DMS 273 (cell line): ENCODE results near the gene SEMA3A.

Experiments used
- DNase-seq: peaks from one replicate; lab custom pipeline; 2025; ENCODE audit not compliant: unreplicated experiment; lab: John Stamatoyannopoulos, UW

Gene SEMA3A

DNA sequence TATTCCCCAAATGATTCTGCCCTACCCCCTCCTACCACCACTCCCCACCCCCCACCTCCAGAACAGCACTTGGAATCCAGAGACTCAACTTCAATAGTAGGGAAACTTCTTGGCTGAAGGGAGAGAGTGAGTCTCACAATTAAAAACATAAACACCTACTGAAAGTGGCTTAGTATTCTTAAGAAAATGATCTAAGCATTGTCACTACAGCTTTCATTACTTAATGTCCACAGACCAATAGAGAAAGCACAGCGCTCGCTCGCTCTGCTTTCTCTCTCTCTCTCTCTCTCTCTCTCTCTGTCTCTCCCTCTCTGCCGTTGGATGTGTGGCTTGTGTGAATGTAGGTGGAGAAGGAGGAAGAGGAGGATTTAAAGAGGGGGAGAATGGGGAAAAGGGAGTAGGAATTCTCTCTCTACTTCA is 1.5 kb upstream of the SEMA3A start:
- DNase-seq: peak; percentile 59

DNA sequence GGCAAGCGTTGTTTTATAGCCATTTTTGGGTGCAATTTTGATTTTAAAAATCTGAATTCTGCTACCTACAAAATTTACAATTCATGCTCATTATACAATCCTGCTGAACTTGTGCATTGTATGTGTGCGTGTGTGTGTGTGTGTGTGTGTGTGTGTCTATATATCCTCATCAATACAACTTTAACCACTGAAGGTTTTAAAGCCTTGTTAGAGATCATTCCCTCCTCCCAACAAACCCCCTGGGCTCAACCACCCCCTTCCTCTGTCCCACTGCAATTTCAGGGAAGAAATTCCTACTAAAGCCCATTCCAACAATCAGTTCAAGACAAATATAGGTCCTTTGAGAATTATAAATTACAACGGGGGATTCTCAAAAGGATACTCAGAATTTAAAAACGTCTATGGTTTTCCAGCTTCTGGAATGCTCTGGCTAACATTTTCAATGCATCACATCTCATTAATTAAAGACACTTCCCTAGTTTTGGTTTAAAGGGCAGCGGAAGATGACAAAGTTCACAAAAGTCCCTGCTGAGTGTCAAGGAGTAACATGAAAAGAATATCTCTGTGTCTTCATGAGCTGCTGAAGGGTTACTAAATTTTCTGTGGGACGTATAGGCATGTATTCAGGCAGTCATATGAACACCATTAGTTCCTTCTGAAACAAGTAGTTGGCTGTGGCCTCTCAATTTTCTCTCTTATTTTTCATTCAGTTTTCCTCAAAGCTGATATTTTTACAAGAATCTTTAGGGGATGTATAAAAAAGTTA is 889 bp upstream of the SEMA3A start:
- DNase-seq: peak; percentile 42

DNA sequence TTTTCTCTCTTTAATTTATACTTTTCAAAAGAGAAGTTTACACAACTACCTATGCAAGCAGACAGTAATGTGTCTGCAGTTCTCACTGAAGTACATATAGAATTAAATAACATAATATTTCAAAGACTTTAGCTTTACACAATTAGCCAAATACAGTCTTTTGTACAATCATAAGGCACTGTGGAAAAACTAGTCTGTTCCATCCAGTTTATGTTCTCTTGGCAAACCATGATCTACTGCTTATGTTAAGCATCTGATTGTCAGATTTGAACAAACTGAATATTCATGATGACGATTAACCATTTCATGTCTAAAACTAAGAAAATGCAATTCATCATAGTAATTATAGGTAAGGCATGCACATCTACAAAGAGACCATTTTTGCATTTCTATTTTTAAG is 842 bp downstream of the SEMA3A start:
- peak; percentile 51 for DNase-seq

DNA sequence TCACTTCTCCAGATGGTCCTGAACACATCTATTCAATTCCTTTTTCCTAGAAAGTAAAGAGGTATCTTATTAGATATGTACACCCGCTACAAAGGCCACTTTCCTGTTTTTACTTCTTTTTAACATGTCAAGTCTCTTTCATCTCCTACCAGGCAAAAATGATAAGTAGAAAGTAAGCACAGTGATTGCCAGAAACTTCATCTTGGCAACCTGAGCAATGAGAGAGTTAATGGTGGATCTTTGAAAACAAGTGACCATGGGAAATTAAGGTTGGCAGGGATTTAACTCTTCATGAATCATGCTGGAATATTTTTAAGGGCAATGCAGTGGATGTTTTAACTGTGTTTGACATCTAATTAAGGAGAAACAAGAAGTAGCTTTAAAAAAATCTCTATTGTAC is 2.7 kb downstream of the SEMA3A start:
- DNase-seq: peak; percentile 55

DNA sequence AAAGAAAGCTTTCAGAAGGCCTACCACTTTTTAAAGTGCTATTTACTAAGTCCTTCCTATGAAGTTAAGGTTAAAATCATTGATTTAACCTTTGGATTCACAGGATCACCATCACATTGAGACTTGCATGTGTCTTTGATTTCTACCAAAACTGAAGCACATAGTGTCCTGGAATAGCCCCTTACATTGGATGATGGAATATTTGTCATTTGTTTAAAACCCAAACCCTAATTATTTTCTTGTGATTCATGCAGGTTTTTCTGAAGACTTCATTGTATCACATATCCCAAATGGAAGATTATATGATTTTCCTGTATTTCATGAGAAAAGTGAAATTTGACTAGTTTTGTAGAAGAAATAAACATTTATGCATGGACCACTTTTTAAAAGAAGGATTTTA is 3.3 kb downstream of the SEMA3A start:
- peak; percentile 25 for DNase-seq

DNA sequence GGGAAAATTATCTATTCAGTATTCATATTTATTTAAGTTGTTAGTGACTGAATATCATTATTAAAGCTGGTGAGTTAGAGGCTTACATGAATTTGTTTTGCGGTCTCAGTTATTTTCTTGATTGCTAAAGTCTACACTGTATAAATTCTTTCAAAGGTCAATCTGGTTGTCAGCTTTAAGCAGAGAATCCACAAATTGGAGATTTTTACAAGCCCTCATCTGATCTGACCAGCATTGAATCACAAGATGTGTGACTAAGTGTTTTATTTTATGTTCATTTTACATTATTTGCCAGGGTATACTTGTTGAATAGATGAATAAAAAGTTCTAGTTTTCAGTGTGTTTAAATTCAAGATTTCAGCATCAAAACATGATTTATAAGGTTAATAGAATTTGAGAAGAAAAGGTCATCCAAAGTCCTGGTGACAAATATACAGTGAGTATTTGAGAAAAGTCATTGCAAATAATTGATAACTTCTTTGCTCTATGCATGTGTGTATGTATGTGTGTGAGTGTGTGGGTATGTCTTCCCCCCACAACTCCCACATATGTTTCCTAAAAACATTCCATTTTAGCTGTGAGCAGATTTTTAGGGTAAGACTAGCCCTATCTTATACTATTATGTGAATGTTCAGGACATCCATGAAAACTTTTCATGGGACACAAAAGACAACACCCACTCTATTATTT is 4.4 kb downstream of the SEMA3A start:
- peak; percentile 37 for DNase-seq

DNA sequence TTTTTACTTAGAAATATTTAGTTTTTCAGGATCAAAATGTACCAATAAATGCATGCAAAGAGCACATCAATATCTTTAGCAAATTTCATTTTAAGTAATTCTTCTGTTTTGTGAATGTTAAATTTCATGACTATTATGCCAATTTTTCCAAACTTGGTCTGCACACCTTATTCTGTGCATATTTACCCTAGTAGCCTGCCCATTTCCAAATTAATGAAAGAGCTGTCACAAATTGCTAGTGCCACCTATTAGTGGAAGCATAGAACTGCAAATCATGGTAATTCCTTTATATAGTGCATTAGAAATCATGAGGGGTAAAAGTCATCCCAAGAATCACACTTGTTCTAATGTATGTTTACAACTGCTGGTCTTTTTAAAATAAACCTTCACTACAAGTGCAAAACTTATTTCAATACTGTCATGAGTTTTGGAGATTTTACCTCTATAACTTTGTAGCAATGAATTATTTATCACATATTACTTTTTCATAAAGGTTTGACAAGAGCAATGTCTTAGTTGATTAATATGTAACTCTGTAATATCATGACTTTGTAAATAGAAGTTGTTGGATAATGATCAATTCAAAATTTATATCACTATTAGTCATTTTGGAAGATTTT is 5.7 kb downstream of the SEMA3A start:
- peak; percentile 77 for DNase-seq

DNA sequence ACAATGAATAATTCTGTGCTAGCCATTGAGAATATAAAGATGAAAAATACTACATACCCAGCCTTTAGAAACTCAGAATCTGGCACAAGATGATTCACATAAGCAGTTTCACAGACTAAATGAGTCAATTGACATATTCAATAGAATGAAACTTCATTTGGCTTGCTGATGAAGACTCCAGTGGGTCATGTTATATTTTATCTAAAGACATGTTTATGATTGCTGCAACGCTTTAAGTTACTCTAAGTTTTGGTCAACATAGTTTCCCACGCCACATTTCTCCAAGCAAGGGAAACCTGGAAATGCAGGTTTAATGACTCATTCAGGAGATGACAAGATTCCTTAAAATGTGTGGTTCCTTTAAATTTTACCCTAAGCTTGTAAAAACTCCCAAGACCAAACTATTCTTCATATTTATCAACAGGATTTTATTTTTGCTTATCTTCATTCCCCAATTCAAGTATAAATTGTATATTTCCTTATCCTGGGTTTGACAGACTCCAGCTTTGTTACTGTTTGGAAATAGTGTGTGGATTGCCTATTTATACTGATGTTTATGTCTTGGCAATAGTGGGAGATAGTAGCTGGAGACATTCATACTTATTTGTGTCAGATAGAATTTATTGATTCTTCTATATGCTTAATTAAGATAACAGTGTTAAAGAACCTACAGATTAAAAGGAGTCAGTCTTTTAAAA is 6.6 kb downstream of the SEMA3A start:
- DNase-seq: no peak

DNA sequence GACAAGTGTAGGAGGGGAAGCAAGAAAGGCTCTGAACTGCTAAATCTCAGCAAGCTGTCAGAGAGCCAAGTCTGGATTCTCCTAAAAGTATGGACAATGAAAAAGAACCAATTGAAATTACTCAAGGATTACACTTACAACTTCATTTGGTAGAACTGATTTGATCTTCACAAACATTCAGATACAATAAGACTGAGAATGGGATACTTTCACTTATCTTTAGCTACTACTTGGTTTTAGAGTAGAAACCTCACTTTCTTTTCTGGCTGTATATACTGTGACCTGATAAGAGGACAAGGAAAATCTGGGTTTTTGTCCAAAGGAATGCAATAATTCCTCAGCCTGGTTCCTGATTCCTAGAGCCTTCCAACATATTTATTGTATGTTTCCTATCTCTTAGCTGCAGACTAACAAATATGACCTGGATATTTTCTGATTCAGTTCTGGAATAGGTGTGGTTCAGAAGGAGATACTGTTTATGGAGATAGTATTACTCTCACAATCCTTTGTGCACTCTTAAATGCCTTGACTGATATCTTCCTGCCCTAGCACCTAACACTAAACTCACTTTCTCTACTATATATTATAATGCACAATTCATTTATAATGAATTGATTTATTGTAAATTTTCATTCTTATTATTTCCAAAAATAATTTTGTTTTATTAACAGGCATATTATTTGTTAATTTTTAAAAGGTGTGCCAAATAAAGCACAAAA is 7.3 kb downstream of the SEMA3A start:
- DNase-seq: peak; percentile 23

DNA sequence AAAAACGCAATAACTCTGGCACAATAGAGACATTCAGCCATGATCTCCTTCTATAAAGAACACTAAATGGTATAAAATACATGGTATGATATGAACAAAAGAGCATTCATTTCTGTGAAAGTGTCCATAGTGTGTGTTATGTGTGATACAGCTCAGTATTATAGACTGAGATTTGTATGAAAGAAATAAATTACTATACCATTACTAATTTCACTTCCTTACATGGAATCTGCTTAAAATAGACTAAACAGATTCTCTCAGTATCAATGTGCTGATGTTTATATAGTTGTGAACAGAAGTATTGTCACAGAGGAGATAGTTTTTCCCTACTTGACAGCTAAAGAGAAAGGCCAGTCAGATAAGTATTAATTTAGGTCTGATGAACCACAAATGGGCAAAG is 10.8 kb downstream of the SEMA3A start:
- no peak for DNase-seq

DNA sequence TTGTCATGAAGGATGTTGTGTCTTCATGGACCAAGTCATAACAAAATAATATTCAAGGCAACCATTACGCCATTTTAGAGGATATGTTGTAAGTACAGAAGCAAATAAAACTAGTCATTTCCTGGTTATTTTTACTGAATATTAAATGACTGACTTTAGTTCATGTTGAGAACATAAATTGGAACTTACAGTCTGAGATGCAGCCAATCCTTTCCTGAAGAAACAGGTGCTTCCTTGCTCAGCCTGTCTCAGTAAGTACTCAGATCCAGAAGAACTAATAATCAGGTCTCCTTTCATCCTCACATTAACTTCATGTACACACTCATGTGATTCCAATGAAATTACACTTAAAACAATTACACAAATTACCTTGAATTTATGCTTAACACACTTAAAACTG is 12.3 kb downstream of the SEMA3A start:
- no peak for DNase-seq

DNA sequence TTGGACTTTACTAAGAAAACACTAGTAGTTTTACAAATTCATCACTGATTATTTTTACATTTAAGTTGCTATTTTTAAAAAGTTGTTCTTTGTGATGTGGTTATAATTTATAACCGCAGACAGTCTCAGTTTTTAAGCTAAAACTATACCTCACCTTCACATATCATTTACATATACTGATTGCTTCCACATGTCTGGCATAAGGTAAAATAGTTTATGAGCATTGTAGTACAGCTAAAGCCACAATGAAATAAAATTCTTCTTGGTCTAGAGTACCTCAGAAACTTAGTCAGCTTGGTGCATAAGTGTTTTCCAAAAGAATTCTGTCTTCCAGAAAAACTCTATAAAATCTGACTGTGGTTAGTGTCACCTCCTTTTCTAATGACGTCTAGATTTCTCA is 13.0 kb downstream of the SEMA3A start:
- no peak for DNase-seq

DNA sequence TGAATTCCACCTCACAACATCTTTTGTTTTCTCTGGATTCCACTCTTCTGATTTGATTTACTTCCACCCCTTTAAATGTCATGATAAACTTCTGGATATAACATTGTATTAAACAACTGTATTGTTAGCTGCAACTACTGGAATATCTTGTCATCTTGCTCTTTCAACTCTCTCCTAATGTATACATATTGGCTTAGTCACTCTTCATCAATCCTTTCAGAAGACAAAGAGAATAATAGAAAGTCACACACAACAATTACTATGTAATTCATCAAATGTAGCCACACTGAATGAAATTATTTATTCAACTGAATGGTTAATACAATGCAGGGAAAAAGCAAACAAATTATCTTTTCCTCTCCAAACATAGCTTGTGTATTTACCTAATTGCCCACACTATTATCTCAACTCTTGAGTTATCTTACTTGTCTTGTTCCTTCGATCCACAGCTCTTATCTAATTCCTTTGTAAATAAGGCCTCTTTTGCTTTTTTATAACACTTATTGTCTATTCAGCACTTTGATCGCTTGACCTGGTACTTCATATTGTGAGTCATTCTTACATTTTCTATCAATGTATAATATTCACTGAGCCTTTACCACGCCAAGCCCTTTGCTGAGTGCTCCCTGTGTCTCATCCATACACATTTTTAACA is 16.7 kb downstream of the SEMA3A start:
- DNase-seq: no peak

DNA sequence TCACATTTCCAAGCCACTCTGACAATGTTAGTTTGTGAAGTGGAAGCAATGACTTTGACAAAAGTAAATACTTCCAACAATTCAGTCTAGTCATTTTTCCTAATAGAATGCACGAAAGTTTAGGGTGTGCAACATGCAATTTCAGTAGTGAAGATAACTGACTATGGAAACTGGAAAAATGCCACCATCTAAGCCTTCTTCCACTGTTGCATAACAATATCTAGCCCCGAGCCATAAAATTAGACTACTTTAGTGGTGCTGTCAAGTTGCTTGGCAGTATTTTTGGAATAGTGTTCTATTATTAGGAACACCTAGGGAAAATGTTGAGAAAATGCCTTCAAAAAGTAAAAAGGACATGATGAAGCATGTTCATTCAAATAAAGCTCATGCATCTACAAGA is 17.9 kb downstream of the SEMA3A start:
- DNase-seq: no peak

DNA sequence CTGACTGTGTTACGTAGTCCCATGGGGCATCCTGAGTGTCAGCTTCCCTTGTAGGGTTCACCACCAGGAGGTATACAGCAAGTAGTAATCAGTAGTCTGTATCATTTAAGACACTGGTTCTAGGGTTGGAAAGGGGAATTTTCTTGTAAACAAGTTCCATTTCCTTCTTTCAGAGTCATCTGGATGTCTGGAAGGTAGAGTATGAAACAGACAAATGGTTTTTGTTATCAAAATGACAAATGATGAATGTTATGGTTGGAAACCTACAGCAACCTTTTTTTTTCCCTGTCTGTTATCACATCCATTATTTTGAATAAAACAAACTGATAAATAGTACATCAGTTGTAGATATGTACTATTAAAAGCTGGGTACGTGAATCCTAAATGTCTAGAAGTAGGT is 19.1 kb downstream of the SEMA3A start:
- peak; percentile 34 for DNase-seq

DNA sequence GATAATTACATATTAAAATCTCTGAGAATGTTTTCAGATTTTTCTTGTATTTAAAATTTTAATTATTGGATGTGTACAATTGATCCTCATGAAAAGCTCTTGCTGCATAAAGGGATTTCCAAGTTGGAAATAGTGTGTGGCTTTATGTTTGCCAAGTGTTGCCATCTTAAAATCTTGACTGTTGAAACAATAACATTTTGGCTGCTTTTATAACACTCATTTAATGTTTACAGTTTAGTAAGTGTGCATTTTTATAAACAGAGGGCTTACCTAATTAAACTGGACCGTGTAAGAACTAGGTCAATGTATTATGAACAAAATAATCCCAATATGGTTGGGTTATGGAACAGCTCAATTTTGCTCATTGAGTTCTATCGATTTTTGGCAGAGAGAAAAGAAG is 23.9 kb downstream of the SEMA3A start:
- peak; percentile 74 for DNase-seq

DNA sequence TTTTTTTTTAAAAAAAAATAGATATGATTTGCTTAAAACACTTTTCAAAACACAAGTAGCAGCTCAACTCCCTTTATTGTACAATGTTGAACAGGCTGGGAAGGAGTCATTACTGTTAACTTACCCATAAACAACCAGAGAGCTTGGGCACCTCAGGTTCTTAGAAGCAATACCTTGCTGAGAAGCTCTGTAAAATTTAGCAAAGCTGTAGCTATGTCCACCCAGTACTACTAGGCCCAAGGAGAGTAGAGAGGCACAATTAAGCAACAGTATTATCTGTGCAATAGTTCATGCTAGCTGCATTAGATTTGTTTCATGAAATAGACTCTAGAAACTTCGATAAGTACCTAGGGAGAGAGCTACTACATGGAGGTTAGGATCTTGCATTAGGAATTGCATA is 32.0 kb downstream of the SEMA3A start:
- peak; percentile 36 for DNase-seq

DNA sequence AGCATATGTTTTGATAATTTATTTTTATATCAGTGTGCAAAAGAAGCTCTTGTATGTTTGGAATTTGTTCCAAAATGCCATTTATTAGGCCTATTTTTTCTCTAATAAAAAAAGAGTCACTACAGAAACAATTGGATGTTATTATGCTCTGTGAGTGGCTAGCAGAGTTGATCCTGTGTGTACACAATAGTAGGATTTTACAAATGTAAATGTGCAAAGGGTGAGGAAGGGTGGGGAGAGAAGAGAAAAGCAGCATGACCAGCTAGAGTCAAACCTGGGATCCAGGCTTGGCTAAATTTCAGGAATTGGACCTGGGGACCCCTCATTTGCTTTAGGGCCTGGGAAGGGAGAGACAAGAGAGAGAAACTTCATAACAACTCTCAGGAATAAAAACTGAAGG is 32.5 kb downstream of the SEMA3A start:
- DNase-seq: peak; percentile 28

DNA sequence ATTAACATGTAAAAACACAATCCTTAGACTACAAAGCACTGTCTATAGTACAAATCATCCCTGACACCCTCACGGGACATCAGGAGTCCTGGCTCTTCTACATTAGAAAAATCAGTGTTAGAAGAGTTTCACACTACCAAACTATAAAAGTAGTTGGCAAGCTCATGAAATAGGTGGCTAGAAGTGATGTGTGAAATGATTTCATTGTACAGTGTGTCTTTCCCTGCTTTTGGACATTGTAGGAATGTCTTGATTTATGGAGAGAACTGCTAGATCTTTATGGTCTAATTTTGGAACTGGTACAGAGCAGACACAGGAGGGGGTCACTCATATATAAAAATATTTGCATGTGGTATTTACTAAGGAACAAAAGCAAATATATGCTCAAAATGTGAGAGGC is 33.2 kb downstream of the SEMA3A start:
- DNase-seq: no peak

DNA sequence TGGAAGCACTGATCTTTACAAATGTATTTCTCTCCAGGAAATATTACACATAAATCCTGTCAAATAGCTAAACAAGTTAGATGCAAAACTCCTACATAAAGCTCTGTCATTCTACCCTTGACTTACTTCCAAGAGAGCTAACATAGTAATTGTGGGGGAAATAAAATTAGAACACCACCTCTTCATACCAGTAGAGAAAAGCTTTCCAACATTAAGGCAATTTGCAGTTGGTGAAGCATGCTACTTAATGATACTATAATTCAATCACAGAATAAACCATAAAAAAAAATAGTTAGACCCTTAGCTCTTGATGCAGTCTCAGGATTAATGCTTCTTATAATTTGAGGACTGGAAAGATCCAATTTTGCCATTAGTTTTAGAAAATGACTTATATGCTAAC is 35.2 kb downstream of the SEMA3A start:
- no peak for DNase-seq

DNA sequence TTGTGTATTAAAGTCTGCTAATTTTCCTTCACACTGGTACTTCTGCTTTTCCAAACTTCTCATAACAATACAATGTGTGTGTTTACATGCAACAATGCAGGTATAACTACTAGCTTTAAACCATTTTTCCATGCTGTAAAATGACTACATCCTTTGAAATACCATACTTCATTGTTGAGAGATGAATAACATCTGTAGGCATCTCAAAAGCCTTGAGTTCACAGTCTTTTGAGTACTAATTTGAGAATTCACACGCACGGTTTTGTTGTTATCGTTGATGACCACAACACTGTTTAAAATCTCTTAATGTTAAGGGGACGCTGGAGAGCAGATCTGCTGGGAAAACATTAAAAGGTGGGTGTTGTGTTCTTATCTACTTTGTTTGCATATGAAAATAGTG is 37.4 kb downstream of the SEMA3A start:
- DNase-seq: no peak
